ENCODE results near the gene TTBK2.

Gene TTBK2

GRCh38 chr15:42843699-42844098 is 76.9 kb downstream of the TTBK2 start:
- H3K79me2 ChIP-seq (ENCODE audit: control insufficient read depth, insufficient read depth, low read length, poor library complexity) = no peaks in the 10 kb centered on the region
- H2BK120ac ChIP-seq (ENCODE audit: insufficient read depth, low read length, poor library complexity) = no peak overlapping the region
- H2AFZ ChIP-seq (ENCODE audit: insufficient read depth, low read length, poor library complexity) = no peak overlapping the region
- H3K4me1 ChIP-seq (ENCODE audit: control insufficient read depth in 1 of 2, insufficient read depth in 2 of 2, low read length in 2 of 2) = no peaks in the 10 kb centered on the region
- no peak overlapping the region for H4K8ac ChIP-seq (ENCODE audit: low read depth, low read length)
- H2AK5ac ChIP-seq (ENCODE audit: low read length) = no peak overlapping the region
- H3K9ac ChIP-seq (ENCODE audit: low read length) = no peak overlapping the region
- H4K12ac ChIP-seq (ENCODE audit: low read depth, low read length) = no peak overlapping the region
- H3K27me3 ChIP-seq (ENCODE audit: insufficient read depth, low read length) = no peaks in the 10 kb centered on the region
- DNase-seq = no peak
- no CpG with 5 or more reads among the region's 4 CpGs for WGBS (ENCODE audit: extremely low coverage, insufficient coverage, insufficient read length)
- no peaks in the 10 kb centered on the region for H3K9me3 ChIP-seq (ENCODE audit: insufficient read depth, low read depth, low read length)
- H3K18ac ChIP-seq (ENCODE audit: low read length) = no peak overlapping the region
- no peak overlapping the region for H2BK5ac ChIP-seq (ENCODE audit: low read depth, low read length, poor library complexity)
- no peak overlapping the region for H4K91ac ChIP-seq (ENCODE audit: low read depth, low read length)
- no peak overlapping the region for H3K4me3 ChIP-seq (ENCODE audit: low read depth, low read length)
- H3K14ac ChIP-seq (ENCODE audit: low read length) = no peak overlapping the region
- H2BK12ac ChIP-seq (ENCODE audit: low read length) = no peak overlapping the region
- no peak overlapping the region for H3K4ac ChIP-seq (ENCODE audit: low read depth, low read length)
- no peak overlapping the region for H3K23ac ChIP-seq (ENCODE audit: low read length)
- H3K36me3 ChIP-seq (ENCODE audit: control insufficient read depth in 1 of 2, insufficient read depth in 2 of 2, low read length in 2 of 2) = peaks cover 0 to 2% of the 10 kb centered on the region in 2 experiments
- H3K27ac ChIP-seq (ENCODE audit: low read depth, low read length) = no peak overlapping the region
- no peak overlapping the region for H3K4me2 ChIP-seq (ENCODE audit: low read length)
- no peaks in the 10 kb centered on the region for H3K79me1 ChIP-seq (ENCODE audit: low read length)

- Histone ChIP-seq H2AFZ (ENCODE audit: insufficient read depth, low read length, poor library complexity) (no peak overlapping the region), H3K4ac (ENCODE audit: low read depth, low read length) (no peak overlapping the region), H3K36me3 (ENCODE audit: control insufficient read depth in 1 of 2, insufficient read depth in 2 of 2, low read length in 2 of 2) (peaks cover 0 to 2% of the 10 kb centered on the region in 2 experiments), H3K79me2 (ENCODE audit: control insufficient read depth, insufficient read depth, low read length, poor library complexity) (no peaks in the 10 kb centered on the region), H4K91ac (ENCODE audit: low read depth, low read length) (no peak overlapping the region), H3K4me2 (ENCODE audit: low read length) (no peak overlapping the region), H2BK12ac (ENCODE audit: low read length) (no peak overlapping the region), H3K4me3 (ENCODE audit: low read depth, low read length) (no peak overlapping the region), H2BK120ac (ENCODE audit: insufficient read depth, low read length, poor library complexity) (no peak overlapping the region), H3K23ac (ENCODE audit: low read length) (no peak overlapping the region), H3K14ac (ENCODE audit: low read length) (no peak overlapping the region), H4K12ac (ENCODE audit: low read depth, low read length) (no peak overlapping the region), H3K27ac (ENCODE audit: low read depth, low read length) (no peak overlapping the region), H3K4me1 (ENCODE audit: control insufficient read depth in 1 of 2, insufficient read depth in 2 of 2, low read length in 2 of 2) (no peaks in the 10 kb centered on the region), H3K27me3 (ENCODE audit: insufficient read depth, low read length) (no peaks in the 10 kb centered on the region), H3K18ac (ENCODE audit: low read length) (no peak overlapping the region), H3K9me3 (ENCODE audit: insufficient read depth, low read depth, low read length) (no peaks in the 10 kb centered on the region), H3K9ac (ENCODE audit: low read length) (no peak overlapping the region), H2AK5ac (ENCODE audit: low read length) (no peak overlapping the region), H4K8ac (ENCODE audit: low read depth, low read length) (no peak overlapping the region), H2BK5ac (ENCODE audit: low read depth, low read length, poor library complexity) (no peak overlapping the region), H3K79me1 (ENCODE audit: low read length) (no peaks in the 10 kb centered on the region)
- DNase-seq = no peak
- no CpG with 5 or more reads among the region's 1 CpG for WGBS (ENCODE audit: extremely low coverage, insufficient coverage, insufficient read length)
Observed at GRCh38 chr15:42836251-42836650, 84.3 kb downstream of the TTBK2 start.

GRCh38 chr15:42832576-42832975 is 88.0 kb downstream of the TTBK2 start:
- H3K4me1 ChIP-seq (ENCODE audit: control insufficient read depth in 1 of 2, insufficient read depth in 2 of 2, low read length in 2 of 2) = no peaks in the 10 kb centered on the region
- no peaks in the 10 kb centered on the region for H3K36me3 ChIP-seq (ENCODE audit: control insufficient read depth in 1 of 2, insufficient read depth in 2 of 2, low read length in 2 of 2)
- no peak overlapping the region for H3K23ac ChIP-seq (ENCODE audit: low read length)
- H3K4ac ChIP-seq (ENCODE audit: low read depth, low read length) = no peak overlapping the region
- H4K91ac ChIP-seq (ENCODE audit: low read depth, low read length) = no peak overlapping the region
- no CpG with 5 or more reads among the region's 5 CpGs for WGBS (ENCODE audit: extremely low coverage, insufficient coverage, insufficient read length)
- no peaks in the 10 kb centered on the region for H3K79me2 ChIP-seq (ENCODE audit: control insufficient read depth, insufficient read depth, low read length, poor library complexity)
- no peak overlapping the region for H4K12ac ChIP-seq (ENCODE audit: low read depth, low read length)
- no peak overlapping the region for H4K8ac ChIP-seq (ENCODE audit: low read depth, low read length)
- no peak overlapping the region for H2BK12ac ChIP-seq (ENCODE audit: low read length)
- no peak overlapping the region for H3K27ac ChIP-seq (ENCODE audit: low read depth, low read length)
- peak; percentile 56 to 74 for DNase-seq
- no peak overlapping the region for H3K4me3 ChIP-seq (ENCODE audit: low read depth, low read length)
- no peak overlapping the region for H3K9ac ChIP-seq (ENCODE audit: low read length)
- H3K27me3 ChIP-seq (ENCODE audit: insufficient read depth, low read length) = no peaks in the 10 kb centered on the region
- no peak overlapping the region for H3K14ac ChIP-seq (ENCODE audit: low read length)
- H2BK5ac ChIP-seq (ENCODE audit: low read depth, low read length, poor library complexity) = no peak overlapping the region
- no peaks in the 10 kb centered on the region for H3K79me1 ChIP-seq (ENCODE audit: low read length)
- no peak overlapping the region for H2AFZ ChIP-seq (ENCODE audit: insufficient read depth, low read length, poor library complexity)
- H2BK120ac ChIP-seq (ENCODE audit: insufficient read depth, low read length, poor library complexity) = no peak overlapping the region
- no peak overlapping the region for H3K18ac ChIP-seq (ENCODE audit: low read length)
- no peak overlapping the region for H2AK5ac ChIP-seq (ENCODE audit: low read length)
- H3K9me3 ChIP-seq (ENCODE audit: insufficient read depth, low read depth, low read length) = no peaks in the 10 kb centered on the region
- no peak overlapping the region for H3K4me2 ChIP-seq (ENCODE audit: low read length)

GRCh38 chr15:42826251-42826890 is 94.2 kb downstream of the TTBK2 start:
- H3K4me3 ChIP-seq (ENCODE audit: low read depth, low read length) = no peak overlapping the region
- no peaks in the 10 kb centered on the region for H3K4me1 ChIP-seq (ENCODE audit: control insufficient read depth in 1 of 2, insufficient read depth in 2 of 2, low read length in 2 of 2)
- no peak overlapping the region for H4K12ac ChIP-seq (ENCODE audit: low read depth, low read length)
- no peak overlapping the region for H4K91ac ChIP-seq (ENCODE audit: low read depth, low read length)
- H3K9ac ChIP-seq (ENCODE audit: low read length) = no peak overlapping the region
- H3K79me2 ChIP-seq (ENCODE audit: control insufficient read depth, insufficient read depth, low read length, poor library complexity) = no peaks in the 10 kb centered on the region
- H3K4ac ChIP-seq (ENCODE audit: low read depth, low read length) = no peak overlapping the region
- H3K4me2 ChIP-seq (ENCODE audit: low read length) = no peak overlapping the region
- no peak overlapping the region for H2AK5ac ChIP-seq (ENCODE audit: low read length)
- no peak for DNase-seq
- no peak overlapping the region for H3K27ac ChIP-seq (ENCODE audit: low read depth, low read length)
- H3K36me3 ChIP-seq (ENCODE audit: control insufficient read depth in 1 of 2, insufficient read depth in 2 of 2, low read length in 2 of 2) = peaks cover 0 to 2% of the 10 kb centered on the region in 2 experiments
- no peak overlapping the region for H3K14ac ChIP-seq (ENCODE audit: low read length)
- no peaks in the 10 kb centered on the region for H3K9me3 ChIP-seq (ENCODE audit: insufficient read depth, low read depth, low read length)
- no peak overlapping the region for H3K23ac ChIP-seq (ENCODE audit: low read length)
- no peak overlapping the region for H2BK5ac ChIP-seq (ENCODE audit: low read depth, low read length, poor library complexity)
- H3K79me1 ChIP-seq (ENCODE audit: low read length) = no peaks in the 10 kb centered on the region
- no peak overlapping the region for H2BK12ac ChIP-seq (ENCODE audit: low read length)
- H2BK120ac ChIP-seq (ENCODE audit: insufficient read depth, low read length, poor library complexity) = no peak overlapping the region
- H3K27me3 ChIP-seq (ENCODE audit: insufficient read depth, low read length) = no peaks in the 10 kb centered on the region
- no peak overlapping the region for H3K18ac ChIP-seq (ENCODE audit: low read length)
- no peak overlapping the region for H4K8ac ChIP-seq (ENCODE audit: low read depth, low read length)
- no CpG with 5 or more reads among the region's 4 CpGs for WGBS (ENCODE audit: extremely low coverage, insufficient coverage, insufficient read length)
- H2AFZ ChIP-seq (ENCODE audit: insufficient read depth, low read length, poor library complexity) = no peak overlapping the region
